H1 (cell line): ENCODE data around the gene ABHD12. TPM values are rescaled to one million over a fixed set of nuclear protein-coding genes. Genes with fewer than 3 reads are reported as not detected.

Source experiments
- ATF2 ChIP-seq: IDR thresholded peaks from 2 replicates; pipeline ENCODE4 v1.6.1; 2012; ENCODE audit warnings: low read length, inconsistent platforms
- ATF3 ChIP-seq: IDR thresholded peaks from 2 replicates; pipeline ENCODE4 v1.6.1; 2011; ENCODE audit warnings: low read depth, mild to moderate bottlenecking, low read length; ENCODE audit not compliant: insufficient read depth
- CTCF ChIP-seq, 3 experiments: IDR thresholded peaks; 1 replicate in 2 of 3; 2 replicates in 1 of 3; pipeline versions ENCODE4 v1.5.1 to v1.6.1; 2011; ENCODE audit warnings: low read length in 3 of 3, mild to moderate bottlenecking in 3 of 3, inconsistent platforms in 2 of 3, low read depth in 1 of 3, moderate library complexity in 1 of 3; ENCODE audit not compliant: insufficient read depth in 1 of 3; ENCODE audit errors: control extremely low read depth in 1 of 3
- E2F6 ChIP-seq: IDR thresholded peaks from 2 replicates; pipeline ENCODE4 v1.6.1; 2012; ENCODE audit warnings: inconsistent platforms
- HDAC2 ChIP-seq, 2 experiments: fragments of 300-600 bp in 1 of 2; sonication (generic) in 1 of 2; IDR thresholded peaks; 2 replicates each; pipeline ENCODE4 v1.6.1; 2011 to 2012; ENCODE audit warnings: low read depth in 2 of 2, low read length in 2 of 2, mild to moderate bottlenecking in 2 of 2, moderate library complexity in 2 of 2, borderline replicate concordance in 1 of 2, inconsistent platforms in 1 of 2
- HDAC6 ChIP-seq: IDR thresholded peaks from one replicate; pipeline ENCODE4 v1.7.1; 2012; ENCODE audit warnings: low read depth, mild to moderate bottlenecking, inconsistent platforms, low read length, moderate library complexity
- KDM5A ChIP-seq: fragments of 200-600 bp; IDR thresholded peaks from 2 replicates; pipeline ENCODE4 v1.7.1; 2012; ENCODE audit warnings: mild to moderate bottlenecking, low read length, inconsistent platforms, mixed read lengths
- NANOG ChIP-seq: IDR thresholded peaks from 2 replicates; pipeline ENCODE4 v1.6.1; 2011; ENCODE audit warnings: low read length, low read depth, mild to moderate bottlenecking, inconsistent platforms; ENCODE audit not compliant: insufficient read depth, poor library complexity, severe bottlenecking
- NRF1 ChIP-seq: IDR thresholded peaks from 2 replicates; pipeline ENCODE4 v1.6.1; 2011; ENCODE audit warnings: mild to moderate bottlenecking, low read depth, low read length, improper control_type of control experiment
- POLR2AphosphoS5 ChIP-seq: IDR thresholded peaks from 2 replicates; pipeline ENCODE4 v1.6.1; 2011; ENCODE audit warnings: low read depth, low read length
- POU5F1 ChIP-seq: IDR thresholded peaks from 2 replicates; pipeline ENCODE4 v1.6.1; 2011; ENCODE audit warnings: low read depth, mild to moderate bottlenecking, low read length, moderate library complexity
- SIN3A ChIP-seq, 2 experiments: IDR thresholded peaks in 1 of 2; conservative IDR thresholded peaks in 1 of 2; 2 replicates each; pipeline ENCODE4 v1.6.1; 2011 to 2012; ENCODE audit warnings: low read length in 2 of 2, improper control_type of control experiment in 1 of 2, low read depth in 1 of 2, mild to moderate bottlenecking in 1 of 2
- SP4 ChIP-seq: IDR thresholded peaks from 2 replicates; pipeline ENCODE4 v1.6.1; 2012; ENCODE audit warnings: low read length, inconsistent platforms
- polyA plus RNA-seq, 7 experiments: library from polyadenylated mRNA; depleted of rRNA in 3 of 7; stranded (reverse) in 5 of 7; unstranded in 2 of 7; fragments of >200 nt in 5 of 7; fragments of 200-250 nt in 2 of 7; gene quantifications; 1 replicate in 5 of 7; 2 replicates in 1 of 7; 4 replicates in 1 of 7; pipeline versions ENCODE4 v1.2.1 to v1.2.3, GENCODE V29; 2011 to 2013; ENCODE audit warnings: missing spikeins in 2 of 7, mixed read lengths in 2 of 7
- total RNA-seq: library from RNA; stranded (reverse); fragmentation: NEBNext Ultra II Directional; extraction: Animal tissue kit (Norgen Biotek cat#: 25700); gene quantifications from 2 replicates; pipeline ENCODE4 v1.2.1, GENCODE V29; 2021

ABHD12 gene
- total and polyA plus RNA-seq, 2 of the 8 experiments (the other 6 are each of a cell fraction or from before 2014, with no cell fraction given) = 31.3 to 59.5 TPM

GRCh38 chr20:25407311-25408169 lies 16.9 kb upstream of the ABHD12 start, which contains the start of gene GINS1 (continued):
- no peak for TF ChIP-seq HDAC6
- TF ChIP-seq NRF1 = no peak
- peak; percentile 72 to 88; a peak in 3 of 4 replicates for TF ChIP-seq SIN3A (conservative IDR thresholded peaks at IDR 0.05 in 1 of 2, IDR thresholded peaks at IDR 0.05 in 1 of 2; ENCODE audit: low read depth in 1 of 2, low read length in 2 of 2)
- TF ChIP-seq KDM5A = no peak; the same call in 1 of the 2 replicates
- TF ChIP-seq POU5F1 = no peak
- 0 out of 4 replicates have a peak, but pooled peaks of 1 of the 3 experiments have one; percentile 1 for TF ChIP-seq CTCF (IDR thresholded peaks at IDR 0.05; ENCODE audit: control extremely low read depth in 1 of 3, insufficient read depth in 1 of 3, low read depth in 1 of 3, low read length in 3 of 3)
- TF ChIP-seq ATF3 = no peak
- peak; percentile 45 for TF ChIP-seq NANOG
- TF ChIP-seq SP4 = 0 out of 2 replicates have a peak, but pooled peaks have one; percentile 65
- TF ChIP-seq POLR2AphosphoS5 = peak; percentile 98
- TF ChIP-seq ATF2 = no peak
- TF ChIP-seq HDAC2 (IDR thresholded peaks at IDR 0.05; ENCODE audit: borderline replicate concordance in 1 of 2, low read depth in 2 of 2, low read length in 2 of 2) = 0 out of 4 replicates have a peak, but pooled peaks of 1 of the 2 experiments have one; percentile 74
- peak; percentile 74 for TF ChIP-seq E2F6
